HG03460 (cell line): ENCODE measurements around the gene EFHC2.

ENCODE experiments used
- ATAC-seq: cut with Tn5 transposase; IDR thresholded peaks from one replicate; pipeline ENCODE4 v1.9.1; 2021; ENCODE audit not compliant: unreplicated experiment

Gene EFHC2

GRCh38 chrX:44157858-44158257 lies 185.6 kb downstream of the EFHC2 start:
- no peak for ATAC-seq

GRCh38 chrX:44157283-44157682 lies 186.2 kb downstream of the EFHC2 start:
- ATAC-seq = no peak

DNA sequence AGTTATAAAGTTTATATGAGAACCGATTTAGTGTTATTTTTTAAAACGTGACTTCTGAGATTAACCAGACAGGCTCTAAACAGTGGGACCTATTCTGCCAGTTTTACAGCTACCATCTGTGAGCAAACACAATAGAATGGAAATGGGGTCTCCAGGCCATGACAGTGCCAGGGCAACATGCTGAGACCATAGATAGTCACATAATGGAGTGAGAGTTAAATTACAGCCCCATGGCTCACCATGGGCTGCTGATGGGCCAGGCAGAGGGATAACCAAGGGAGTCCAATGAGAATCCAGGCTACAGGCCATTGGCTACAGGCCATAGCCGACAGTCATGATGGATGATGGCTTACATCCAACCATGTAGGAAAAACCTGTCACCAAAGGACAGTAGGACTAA lies 186.7 kb downstream of the EFHC2 start:
- no peak for ATAC-seq

DNA sequence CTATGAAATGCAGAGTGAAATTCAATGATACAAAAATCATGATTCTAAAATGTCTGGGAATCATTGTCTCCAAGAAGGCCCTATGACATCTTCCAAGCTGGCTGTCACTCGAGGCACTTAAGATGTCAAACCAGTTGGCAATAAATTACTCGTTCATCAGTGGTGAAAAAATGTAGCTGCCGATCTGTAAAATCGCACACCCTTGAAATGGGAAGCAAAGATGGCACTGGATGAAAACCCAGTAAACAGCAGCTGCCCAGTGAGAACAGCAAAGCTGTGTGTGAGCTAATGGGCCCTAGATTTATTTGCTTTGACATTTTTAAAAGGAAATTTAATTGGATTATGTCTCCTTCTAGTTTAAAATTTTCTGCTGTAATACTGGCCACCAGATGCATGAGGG lies 188.3 kb downstream of the EFHC2 start:
- ATAC-seq = no peak

DNA sequence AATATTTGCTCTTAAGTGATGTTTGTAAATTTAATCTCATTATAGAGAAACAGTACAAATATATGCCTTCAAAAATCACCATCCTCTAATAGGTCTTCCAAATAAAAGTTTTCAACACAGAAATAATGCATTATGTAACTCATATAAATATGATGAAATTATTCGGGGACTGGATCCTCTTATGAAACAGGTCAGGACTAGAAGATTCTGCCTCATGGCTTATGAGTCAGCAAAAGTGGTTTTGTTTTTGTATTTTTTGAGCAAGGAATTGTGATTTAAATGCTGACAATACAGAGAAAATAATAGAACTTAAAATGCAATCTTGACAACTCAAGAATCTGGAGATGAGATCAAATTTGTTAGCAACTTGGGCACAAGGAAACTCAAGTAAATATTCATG lies 190.6 kb downstream of the EFHC2 start:
- no peak for ATAC-seq

GRCh38 chrX:44147130-44147529 lies 196.3 kb downstream of the EFHC2 start:
- ATAC-seq = no peak

DNA sequence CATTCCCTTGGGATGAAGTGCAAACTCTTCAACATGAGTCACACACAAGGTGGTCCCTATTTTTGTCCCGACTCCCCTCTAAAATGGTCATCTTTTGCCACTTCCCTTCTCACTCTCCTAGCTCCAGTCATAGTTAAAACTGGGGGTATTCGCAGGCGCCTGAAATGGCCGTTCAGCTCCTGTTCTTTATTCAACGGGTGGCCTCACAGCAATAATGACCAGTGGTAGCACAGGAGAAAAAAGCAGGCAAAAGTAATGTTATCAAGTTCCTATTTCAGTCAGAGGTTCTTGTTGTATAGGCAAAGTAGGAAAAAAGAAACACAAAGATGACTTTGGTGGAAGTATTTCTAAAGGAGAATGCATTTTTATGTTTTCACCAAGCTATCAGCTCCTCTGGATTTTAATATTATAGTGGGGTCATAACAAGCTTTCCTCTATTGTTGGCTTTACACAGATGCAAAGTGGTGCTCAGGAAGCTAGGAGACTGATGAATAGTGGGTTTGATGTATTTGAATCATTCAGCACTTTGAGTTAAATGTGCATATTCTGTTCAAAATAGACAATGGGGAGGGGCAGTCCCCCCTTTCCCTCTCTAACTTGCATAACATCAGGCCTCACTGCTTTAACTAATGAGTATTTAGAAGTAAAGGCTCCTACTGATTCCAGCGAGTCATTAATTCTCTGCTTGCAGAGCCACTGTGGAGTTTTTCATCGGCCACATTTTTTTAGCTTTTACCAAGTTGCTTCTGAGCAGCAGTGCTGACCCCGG lies 199.1 kb downstream of the EFHC2 start:
- no peak for ATAC-seq

GRCh38 chrX:44143061-44143602 lies 200.3 kb downstream of the EFHC2 start:
- ATAC-seq = no peak

DNA sequence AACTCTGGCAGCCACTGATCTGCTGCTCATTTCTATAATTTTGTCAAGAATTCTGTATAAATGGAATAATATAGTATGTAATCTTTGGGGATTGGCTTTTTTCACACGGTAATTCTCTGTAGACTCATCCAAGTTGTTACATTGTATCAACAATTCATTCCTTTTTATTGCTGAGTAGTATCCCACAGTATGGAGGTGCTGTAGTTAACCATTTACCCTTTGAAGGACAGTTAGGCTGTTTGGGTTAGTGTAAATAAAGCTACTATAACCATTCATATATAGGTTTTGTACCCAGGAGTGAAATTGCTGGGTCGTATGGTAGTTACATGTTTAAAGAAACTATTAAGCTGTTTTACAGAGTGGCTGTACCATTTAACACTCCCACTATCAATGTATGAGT lies 213.3 kb downstream of the EFHC2 start:
- ATAC-seq = no peak

DNA sequence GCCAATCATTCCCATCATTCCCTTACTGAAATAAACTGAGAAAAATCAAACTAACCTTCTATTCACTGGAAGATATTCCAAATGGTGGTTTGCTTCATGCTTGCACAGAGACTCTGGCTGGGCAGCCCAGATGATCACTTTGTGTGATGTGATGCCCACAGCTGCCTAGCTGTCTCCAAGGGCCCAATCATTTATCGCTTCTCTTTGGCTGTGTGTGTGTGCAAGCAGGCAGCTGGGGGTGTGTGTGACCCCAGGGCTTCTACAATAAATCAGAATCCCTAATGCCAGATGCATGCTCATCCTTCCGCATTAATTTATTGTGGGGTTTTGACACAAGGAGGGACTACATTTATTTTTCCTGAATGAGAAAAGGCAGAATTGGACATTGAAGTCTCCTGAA lies 230.1 kb downstream of the EFHC2 start:
- ATAC-seq = no peak

- ATAC-seq = no peak
These were observed 236.6 kb downstream of the EFHC2 start for GRCh38 chrX:44106864-44107263.

- no peak for ATAC-seq
These were observed 238.1 kb downstream of the EFHC2 start for GRCh38 chrX:44105228-44105913.

DNA sequence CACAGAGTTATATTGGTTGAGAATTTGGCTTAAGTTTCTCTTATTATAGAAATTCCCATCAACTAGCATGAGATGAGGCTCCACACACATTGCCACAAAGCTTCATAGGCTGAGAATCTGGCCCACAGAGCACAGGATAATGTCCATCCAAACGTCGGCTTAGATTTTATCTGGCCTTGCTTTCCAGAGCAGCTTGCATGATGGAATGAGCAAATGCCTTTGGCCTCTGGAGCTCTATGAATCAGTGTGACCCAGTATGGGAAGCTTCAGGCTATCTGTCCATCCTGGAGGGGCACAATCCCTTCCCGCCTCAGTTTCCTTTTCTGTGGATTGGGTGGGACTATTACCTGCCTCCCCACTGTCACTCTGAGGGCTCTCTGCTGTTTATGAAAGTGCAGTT lies 238.8 kb downstream of the EFHC2 start:
- no peak for ATAC-seq

DNA sequence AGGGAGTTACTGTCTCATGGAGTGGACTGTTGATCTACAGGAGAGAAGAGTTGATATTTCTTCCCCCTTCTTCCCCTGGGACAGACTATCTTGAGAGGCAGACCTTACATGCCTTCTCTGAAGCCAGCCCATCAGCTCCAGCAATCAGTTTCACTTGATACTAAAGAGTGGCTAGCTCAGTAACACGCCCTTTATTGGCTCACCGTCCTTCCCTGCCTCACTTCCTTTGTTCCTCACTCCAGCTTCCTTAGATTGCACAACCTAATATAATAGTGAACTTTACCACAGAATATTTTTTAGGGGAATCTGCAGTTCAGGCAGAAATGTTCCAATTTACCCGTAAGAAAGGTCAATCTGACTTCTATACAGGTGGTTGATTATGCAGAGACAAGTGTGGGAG lies 242.2 kb downstream of the EFHC2 start:
- ATAC-seq = no peak

- no peak for ATAC-seq
These were observed 244.1 kb downstream of the EFHC2 start for GRCh38 chrX:44099366-44099765.
